Measurements from ENCODE around the gene PELO.

PELO gene

GRCh38 chr5:52834320-52834719 is 46.6 kb downstream of the PELO start:
- DNase-seq: no peak

- DNase-seq: no peak
Measured at GRCh38 chr5:52837068-52837467, 49.4 kb downstream of the PELO start.
